H7 (cell line): ENCODE results near the gene UACA. TPM values are rescaled to one million over a fixed set of nuclear protein-coding genes. Genes with fewer than 3 reads are reported as not detected.

ENCODE experiments used
- DNase-seq: peaks from one replicate; pipeline ENCODE4 v3.0.0; 2012
- H3K27me3 ChIP-seq: 2 replicates; pipeline ENCODE4 v1.6.0; 2011; ENCODE audit warnings: mild to moderate bottlenecking, low read length; ENCODE audit not compliant: control insufficient read depth, insufficient read depth
- H3K36me3 ChIP-seq: replicated peaks from 2 replicates; pipeline ENCODE4 v1.5.1; 2011; ENCODE audit warnings: low read length; ENCODE audit not compliant: control insufficient read depth, insufficient read depth
- H3K4me3 ChIP-seq: 2 replicates; pipeline ENCODE4 v1.5.1; 2011; ENCODE audit warnings: low read depth, mild to moderate bottlenecking, control low read depth, low read length, moderate library complexity; ENCODE audit not compliant: insufficient read depth
- total RNA-seq: library from RNA; depleted of rRNA; stranded (reverse); fragments of >200 nt; shearing (Covaris generic); gene quantifications from 2 replicates; pipeline ENCODE4 v1.2.3, GENCODE V29; 2014

The UACA gene
- total RNA-seq, 1 experiment from 2014 or later, result 21.1 TPM

GRCh38 chr15:70652341-70652740 is 111.0 kb downstream of the UACA start:
- Histone ChIP-seq H3K36me3 (no peaks in the 10 kb centered on the region; the same call in 1 of the 2 replicates), H3K4me3 (no peak overlapping the region), H3K27me3 (no peaks in the 10 kb centered on the region)
- DNase-seq, result no peak

DNA sequence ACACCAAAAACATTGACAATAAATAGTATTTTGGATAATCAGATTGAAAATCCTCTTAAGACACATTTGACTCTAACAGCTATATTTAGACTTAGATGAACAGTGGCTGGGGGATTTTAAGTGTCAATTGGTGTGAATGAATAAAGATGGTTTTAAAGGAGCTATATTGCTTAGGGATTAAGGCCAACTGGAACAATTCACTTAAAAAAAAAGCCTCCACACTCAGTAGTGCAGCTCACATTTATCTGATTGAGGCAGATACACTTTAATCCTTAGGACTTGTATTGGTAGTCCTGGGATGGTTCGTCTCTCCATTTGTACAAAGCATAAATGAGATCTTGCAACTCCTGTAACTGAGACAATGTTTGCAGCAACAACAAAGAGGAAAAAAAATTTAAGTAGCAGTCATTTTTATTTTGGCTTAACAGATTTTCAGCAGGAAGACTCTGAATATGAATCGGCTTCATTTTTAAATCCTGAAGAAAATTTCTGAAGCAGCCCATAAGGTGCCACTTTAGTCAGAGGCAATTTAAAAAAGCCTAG is 112.0 kb downstream of the UACA start:
- DNase-seq, result no peak
- Histone ChIP-seq H3K4me3 (no peak overlapping the region), H3K27me3 (no peaks in the 10 kb centered on the region), H3K36me3 (no peaks in the 10 kb centered on the region)

- DNase-seq, result no peak
- no peaks in the 10 kb centered on the region for H3K27me3 ChIP-seq
- no peaks in the 10 kb centered on the region for H3K36me3 ChIP-seq
- no peak overlapping the region for H3K4me3 ChIP-seq
These were observed 112.6 kb downstream of the UACA start for GRCh38 chr15:70650567-70651302.

DNA sequence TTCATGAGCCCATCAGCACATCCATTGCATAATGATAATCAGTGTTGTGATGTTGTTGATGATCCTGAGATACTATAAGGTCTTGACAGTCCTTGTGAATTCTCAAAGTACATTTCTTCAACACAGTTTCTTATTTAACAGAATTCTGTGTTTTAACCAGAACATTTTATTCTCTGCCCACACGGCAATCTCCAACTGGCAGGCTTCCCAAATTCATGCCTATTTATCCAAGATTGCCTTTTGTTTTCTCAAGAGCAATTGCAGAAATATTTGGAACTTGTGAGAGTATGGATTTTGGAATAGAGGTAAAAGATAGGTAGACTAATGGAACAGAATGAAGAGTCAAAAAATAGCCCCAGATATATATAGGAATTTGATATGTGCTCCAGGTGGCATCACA is 116.0 kb downstream of the UACA start:
- H3K27me3 ChIP-seq, result no peaks in the 10 kb centered on the region
- H3K36me3 ChIP-seq, result no peaks in the 10 kb centered on the region
- no peak for DNase-seq
- no peak overlapping the region for H3K4me3 ChIP-seq

DNA sequence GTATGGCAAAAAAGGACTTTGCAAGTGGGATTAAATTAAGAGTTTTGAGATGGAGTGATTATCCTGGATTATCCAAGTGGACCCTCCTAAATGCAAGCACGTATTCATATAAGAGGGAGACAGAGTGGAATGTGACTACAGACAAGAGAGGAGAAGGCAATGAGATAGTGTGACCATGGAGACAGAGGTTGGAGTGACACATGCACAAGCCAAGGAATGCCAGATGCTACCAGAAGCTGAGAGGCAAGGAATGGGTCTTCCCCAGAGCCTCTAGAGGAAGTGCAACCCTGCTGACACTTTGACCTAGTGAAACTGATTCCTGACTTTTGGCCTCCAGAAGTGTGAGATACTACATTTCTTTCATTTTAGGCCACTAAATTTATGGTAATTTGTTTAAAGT is 117.2 kb downstream of the UACA start:
- no peak for DNase-seq
- no peaks in the 10 kb centered on the region for H3K36me3 ChIP-seq
- H3K4me3 ChIP-seq, result no peak overlapping the region
- H3K27me3 ChIP-seq, result no peaks in the 10 kb centered on the region

- no peak for DNase-seq
- H3K36me3 ChIP-seq, result no peaks in the 10 kb centered on the region
- no peaks in the 10 kb centered on the region for H3K27me3 ChIP-seq
- H3K4me3 ChIP-seq, result no peak overlapping the region
These were observed 119.6 kb downstream of the UACA start for GRCh38 chr15:70643783-70644125.

DNA sequence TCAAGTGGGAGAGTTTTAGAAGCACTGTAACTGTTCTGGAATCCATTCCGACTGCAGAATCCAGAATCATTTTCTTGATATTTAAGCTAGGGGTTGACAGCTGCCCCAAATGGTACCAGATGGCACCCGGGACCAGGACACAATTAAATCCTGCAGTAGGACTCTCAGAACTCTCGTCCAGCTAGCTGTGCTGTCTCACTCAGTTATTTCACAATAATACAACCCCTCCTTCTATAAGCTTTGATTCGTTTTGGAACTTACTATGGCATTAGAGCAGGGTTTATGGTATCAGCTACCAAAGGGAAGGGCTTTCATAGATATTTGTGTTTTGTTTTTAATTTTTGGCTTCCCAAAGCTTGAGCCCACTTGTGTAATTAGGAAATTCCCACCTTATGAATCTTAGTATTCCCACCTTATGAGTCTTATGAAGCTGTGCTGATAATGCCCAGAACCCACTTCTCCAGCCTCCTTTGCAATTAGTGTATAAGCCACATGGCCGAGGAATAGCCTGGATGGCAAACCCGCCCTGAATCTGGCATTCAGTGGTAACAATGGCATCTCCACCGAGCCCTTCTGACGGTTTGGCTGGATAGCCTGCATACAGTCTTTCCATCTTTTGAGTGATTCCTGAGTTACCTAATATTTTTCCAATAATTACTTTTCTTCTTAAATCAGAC is 120.1 kb downstream of the UACA start:
- no peak for DNase-seq
- no peak overlapping the region for H3K4me3 ChIP-seq
- no peaks in the 10 kb centered on the region for H3K27me3 ChIP-seq
- H3K36me3 ChIP-seq, result no peaks in the 10 kb centered on the region

DNA sequence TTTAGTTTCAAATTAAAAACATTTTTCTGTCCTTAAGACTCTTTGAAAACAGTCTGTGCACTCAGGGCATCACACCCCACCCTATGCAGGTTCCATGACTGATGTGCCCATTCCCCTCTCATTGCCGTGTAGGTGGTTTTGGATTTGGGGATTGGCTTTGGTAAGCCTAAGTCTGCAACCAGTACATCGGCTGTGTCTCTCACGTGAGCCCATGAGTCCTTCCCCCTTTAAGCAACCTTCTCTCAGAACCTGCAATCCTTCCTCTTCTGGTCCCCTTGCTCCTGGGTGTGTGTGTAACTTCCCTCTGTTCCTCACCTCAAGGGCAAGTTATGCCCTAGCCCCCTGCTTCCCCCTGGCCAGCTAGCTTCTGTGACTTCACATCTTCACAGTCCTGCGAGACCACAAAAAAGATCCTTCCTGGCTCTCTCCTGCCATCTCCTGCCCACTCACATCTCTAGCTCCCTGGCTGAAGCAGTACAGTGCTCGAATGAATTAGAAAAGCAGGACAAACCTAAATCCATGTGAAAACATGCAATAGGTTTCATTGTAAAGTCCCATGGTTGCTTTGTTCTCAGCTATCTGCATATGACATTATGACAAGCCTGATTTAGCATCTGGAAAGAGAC is 126.7 kb downstream of the UACA start:
- Histone ChIP-seq H3K27me3 (no peaks in the 10 kb centered on the region), H3K36me3 (no peaks in the 10 kb centered on the region), H3K4me3 (no peak overlapping the region)
- DNase-seq, result peak; percentile 21

DNA sequence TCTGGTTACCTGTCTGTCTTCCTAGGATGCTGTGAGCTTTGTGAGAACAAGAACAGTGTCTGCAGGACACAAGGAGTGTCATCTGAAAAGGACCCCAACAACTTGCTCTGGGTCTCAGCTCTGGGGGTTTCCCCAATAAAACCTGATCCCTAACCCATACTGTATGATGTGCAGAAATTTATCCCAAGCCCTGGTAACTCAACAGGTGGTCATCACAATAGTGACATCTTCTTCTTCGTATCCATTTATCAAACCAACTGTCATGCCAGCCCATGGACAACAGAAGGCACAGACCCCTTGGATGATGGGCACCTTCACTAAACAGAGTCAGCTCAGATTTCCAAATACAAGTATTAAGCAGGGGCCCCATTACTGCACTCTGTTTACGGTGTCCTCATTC is 127.5 kb downstream of the UACA start:
- H3K36me3 ChIP-seq, result no peaks in the 10 kb centered on the region
- H3K4me3 ChIP-seq, result no peak overlapping the region
- H3K27me3 ChIP-seq, result no peaks in the 10 kb centered on the region
- no peak for DNase-seq

GRCh38 chr15:70633991-70634390 is 129.4 kb downstream of the UACA start:
- no peaks in the 10 kb centered on the region for H3K27me3 ChIP-seq
- no peak overlapping the region for H3K4me3 ChIP-seq
- DNase-seq, result no peak
- H3K36me3 ChIP-seq, result no peaks in the 10 kb centered on the region

GRCh38 chr15:70633103-70633831 is 130.1 kb downstream of the UACA start:
- no peaks in the 10 kb centered on the region for H3K36me3 ChIP-seq
- no peak overlapping the region for H3K4me3 ChIP-seq
- H3K27me3 ChIP-seq, result no peaks in the 10 kb centered on the region
- DNase-seq, result peak; percentile 52

DNA sequence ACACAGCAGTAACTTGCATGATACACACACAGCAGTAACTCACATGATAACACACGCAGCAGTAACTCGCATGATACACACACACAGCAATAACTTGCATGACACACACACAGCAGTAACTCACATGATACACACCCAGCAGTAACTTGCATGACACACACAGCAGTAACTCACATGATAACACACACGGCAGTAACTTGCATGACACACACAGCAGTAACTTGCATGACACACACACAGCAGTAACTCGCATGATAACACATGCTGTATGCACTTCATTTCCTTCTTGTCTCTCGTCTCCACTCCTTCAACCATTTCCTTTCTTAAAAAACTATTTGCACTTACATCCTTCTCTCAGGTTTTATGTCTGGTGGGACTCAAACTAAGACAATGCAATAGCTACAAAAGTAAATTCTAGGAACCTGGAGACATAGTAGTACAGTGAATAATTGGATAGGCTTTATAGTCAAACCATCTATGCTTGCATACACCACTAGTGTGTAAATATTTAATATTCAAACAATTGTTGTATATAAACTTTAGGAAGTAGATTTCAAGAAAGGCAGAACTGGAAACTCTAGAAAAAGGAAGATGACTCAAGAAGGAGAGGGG is 130.8 kb downstream of the UACA start:
- no peak for DNase-seq
- H3K27me3 ChIP-seq, result no peaks in the 10 kb centered on the region
- H3K4me3 ChIP-seq, result no peak overlapping the region
- no peaks in the 10 kb centered on the region for H3K36me3 ChIP-seq

- Histone ChIP-seq H3K4me3 (no peak overlapping the region), H3K27me3 (no peaks in the 10 kb centered on the region), H3K36me3 (no peaks in the 10 kb centered on the region)
- DNase-seq, result no peak
These were observed 131.3 kb downstream of the UACA start for GRCh38 chr15:70632079-70632478.

DNA sequence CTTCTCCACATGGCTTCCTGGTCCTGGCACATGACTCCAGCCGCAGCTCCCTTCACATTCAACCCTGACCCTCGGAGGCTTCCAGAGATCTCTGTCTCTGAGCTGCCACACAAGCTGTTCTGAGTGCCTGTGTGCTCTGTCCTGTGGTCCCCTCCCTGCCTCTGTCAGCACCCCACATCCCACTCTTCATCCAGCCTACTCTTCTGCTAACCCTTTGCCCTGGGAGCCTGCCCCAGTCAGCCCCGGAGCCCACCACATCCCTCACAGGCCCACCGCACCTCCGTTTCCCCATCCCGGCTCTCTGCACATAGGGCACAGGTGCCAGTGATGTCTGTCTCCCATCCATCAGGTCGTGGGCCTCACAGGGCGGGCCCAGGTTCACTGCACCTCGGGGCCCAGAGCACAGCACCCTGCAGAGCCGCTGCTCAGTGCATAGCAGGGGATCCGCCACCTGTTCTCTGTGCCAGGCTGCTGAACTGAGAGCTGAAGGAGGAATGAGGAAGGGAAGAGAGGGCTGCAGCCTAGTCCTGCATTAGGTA is 133.6 kb downstream of the UACA start:
- H3K27me3 ChIP-seq, result no peaks in the 10 kb centered on the region
- H3K4me3 ChIP-seq, result no peak overlapping the region
- DNase-seq, result no peak
- no peaks in the 10 kb centered on the region for H3K36me3 ChIP-seq
